Measurements from ENCODE around the gene MARCHF2.

- no peak for TF ChIP-seq CTCF (IDR thresholded peaks at IDR 0.05; ENCODE audit: insufficient read depth, low read length, poor library complexity, severe bottlenecking)
- no peak for TF ChIP-seq EZH2phosphoT487 (conservative IDR thresholded peaks at IDR 0.05; ENCODE audit: low read length)
Observed at GRCh38 chr19:8462571-8462970, 49.5 kb downstream of the MARCHF2 start.
